HG03066 (cell line): ENCODE data around the gene TGFBR2.

Experiments used
- ATAC-seq: cut with Tn5 transposase; IDR thresholded peaks from one replicate; pipeline ENCODE4 v1.9.1; 2021; ENCODE audit warnings: low read depth; ENCODE audit not compliant: unreplicated experiment

Gene TGFBR2

DNA sequence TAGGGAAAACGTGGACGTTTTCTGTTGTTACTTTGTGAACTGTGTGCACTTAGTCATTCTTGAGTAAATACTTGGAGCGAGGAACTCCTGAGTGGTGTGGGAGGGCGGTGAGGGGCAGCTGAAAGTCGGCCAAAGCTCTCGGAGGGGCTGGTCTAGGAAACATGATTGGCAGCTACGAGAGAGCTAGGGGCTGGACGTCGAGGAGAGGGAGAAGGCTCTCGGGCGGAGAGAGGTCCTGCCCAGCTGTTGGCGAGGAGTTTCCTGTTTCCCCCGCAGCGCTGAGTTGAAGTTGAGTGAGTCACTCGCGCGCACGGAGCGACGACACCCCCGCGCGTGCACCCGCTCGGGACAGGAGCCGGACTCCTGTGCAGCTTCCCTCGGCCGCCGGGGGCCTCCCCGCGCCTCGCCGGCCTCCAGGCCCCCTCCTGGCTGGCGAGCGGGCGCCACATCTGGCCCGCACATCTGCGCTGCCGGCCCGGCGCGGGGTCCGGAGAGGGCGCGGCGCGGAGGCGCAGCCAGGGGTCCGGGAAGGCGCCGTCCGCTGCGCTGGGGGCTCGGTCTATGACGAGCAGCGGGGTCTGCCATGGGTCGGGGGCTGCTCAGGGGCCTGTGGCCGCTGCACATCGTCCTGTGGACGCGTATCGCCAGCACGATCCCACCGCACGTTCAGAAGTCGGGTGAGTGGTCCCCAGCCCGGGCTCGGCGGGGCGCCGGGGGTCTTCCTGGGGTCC lies at the start of gene TGFBR2:
Gene TGFBR2, plus strand, starts transcription at position 301 of the 731 bp plus-strand sequence. Its CDS starts 283 bp downstream, at position 584.
- peak; percentile 80 for ATAC-seq

DNA sequence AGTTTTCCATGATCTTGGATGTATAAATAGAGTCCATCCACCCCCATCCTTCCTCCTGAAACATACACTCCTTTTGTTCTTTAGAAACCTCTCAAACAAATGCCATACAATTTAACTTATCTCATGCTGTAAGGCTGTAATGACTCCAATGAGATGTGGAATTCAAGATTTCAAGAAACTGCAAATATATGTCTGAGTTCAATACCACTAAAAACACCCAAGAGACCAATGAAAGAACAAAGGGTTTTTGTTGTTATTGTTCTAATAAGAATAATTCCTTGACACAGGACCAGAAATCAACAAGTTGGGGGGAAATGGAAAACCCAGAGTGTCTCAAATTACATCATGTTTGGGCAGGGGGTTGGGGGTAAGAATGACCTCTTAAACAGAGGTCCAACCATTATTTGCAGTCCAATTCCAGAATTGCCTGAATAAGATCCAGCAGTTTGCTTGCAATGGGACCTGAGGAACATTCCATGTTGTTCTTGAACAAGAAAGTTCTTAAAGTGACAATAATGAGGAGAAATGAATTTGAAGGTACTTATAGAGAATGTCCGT lies 48.6 kb upstream of the TGFBR2 start:
- ATAC-seq = no peak

DNA sequence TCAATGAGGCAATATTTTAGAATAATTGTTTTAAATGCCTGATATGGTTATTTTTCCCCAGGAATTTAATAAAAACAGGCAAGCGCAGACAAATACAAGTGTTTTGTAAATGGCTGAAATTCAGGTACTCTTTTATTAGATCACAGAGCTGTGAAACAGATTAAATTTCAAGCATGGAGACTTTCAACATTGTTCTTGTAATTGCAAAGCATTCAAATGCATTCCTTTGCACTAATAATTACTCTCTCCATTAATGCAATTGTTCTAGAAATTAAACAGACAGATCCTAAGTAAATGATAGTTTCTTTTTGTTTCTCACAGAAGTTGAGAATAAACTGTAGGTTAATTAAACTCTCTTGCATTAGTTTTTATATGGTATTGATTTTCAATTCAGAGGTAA lies 42.4 kb upstream of the TGFBR2 start:
- ATAC-seq = no peak

DNA sequence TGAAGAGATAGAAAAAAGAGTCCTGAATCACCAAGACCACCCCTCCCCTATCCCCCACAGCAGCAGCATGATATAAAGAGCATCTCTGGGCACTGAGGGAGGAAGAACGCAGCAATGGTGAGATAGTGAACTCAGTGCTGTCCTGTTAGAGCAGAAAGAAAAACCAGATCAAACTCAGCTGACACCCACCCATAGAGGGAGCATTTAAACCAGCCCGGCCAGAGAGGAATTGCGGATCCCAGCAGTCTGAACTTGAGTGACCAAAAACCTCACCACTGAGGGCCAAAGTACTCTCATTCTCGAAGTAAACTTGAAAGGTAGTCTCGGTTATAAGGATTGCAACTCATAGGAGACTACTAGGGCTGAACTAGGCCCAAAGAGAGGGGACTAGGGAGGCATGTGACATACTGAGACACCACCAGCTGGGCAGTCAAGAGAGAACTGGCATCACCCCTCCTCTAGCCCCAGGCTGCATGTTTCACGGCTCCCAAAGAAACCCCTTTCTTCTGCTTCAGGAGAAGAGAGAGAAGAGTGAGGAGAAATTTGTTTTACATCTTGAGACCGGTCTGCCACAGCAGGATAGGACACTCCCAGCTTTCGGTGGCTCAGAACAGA lies 39.2 kb upstream of the TGFBR2 start:
- no peak for ATAC-seq

DNA sequence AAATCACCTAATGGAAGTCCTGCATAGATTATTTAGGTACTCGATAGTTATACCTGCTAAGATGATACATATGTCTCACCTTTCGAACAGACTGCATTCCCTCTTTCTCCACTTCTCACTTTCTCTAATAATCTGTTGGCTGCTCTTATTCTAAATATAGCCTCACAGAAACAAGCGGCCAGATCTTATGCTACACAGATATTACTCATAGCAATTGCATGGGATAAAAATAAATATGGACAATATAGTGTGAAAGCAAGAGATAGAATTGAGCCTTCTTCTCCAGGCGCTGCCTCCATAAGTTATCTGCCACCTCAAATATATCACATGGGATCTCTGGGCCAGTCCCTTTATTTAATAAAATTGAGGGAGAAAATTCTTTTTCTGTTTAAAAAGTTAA lies 29.5 kb upstream of the TGFBR2 start:
- ATAC-seq = no peak

DNA sequence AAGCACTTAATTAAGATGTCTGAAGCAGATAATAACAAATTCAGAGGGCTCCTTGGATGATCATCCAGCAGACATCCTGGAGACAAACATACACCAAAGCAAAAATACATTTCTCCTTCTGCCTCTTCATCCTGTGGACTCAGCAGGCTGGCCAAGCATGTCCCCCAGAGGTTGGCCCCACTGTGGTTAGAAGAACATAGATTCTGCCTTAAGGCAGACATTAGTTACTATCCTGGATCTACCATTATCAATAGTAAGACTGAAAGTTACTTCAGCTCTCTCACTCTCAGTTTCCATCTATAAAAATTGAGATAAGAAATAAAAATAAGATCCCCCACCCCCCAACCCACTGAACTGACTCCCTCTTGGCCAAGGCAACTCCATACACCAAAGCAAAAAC lies 28.6 kb upstream of the TGFBR2 start:
- peak; percentile 80 for ATAC-seq

DNA sequence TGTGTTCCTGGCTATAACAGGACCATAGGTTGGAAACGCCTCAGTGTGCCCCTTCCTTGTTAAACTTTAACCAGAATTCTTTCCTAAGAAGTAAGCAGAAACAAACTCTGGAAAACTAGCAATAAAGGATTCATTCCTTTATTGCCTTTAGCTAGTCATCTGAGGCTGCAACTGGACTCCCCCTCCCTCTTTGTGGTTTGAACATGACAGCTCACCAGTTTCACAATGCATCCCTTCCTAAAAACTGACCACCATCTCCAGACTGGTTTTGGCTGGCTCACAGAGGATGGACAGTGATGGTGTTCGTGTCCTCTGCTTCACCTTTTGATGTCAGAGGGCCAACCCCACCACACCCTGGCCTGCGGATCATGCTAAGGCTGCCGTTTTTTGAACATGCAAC lies 27.9 kb upstream of the TGFBR2 start:
- ATAC-seq = no peak

DNA sequence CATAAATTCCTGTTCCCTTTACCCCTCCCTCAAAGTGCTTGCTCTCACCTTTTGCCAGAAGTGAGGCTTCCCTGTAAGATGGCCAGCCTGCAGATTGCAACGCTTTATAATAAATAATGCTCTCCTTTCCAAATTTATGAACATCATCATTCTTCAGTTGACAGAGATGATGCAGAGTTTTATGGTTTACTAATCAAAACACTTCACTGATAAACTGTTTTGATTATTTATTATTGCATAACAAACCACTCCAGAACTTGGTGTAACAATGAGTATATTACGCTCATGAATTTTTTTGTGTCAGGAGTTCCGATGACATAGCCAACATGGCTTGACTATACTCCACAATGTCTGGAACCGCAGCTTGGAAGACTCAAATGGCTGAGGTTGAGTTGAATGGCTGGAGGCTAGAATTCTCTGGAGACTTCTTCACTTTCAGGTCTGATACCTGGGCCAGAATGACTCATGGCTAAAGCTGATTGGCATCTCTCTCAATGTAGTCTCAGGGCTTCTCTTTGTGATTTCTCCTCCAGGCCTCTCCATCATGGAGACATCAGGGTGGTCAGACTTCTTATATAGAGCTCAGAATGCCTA lies 27.3 kb upstream of the TGFBR2 start:
- no peak for ATAC-seq

DNA sequence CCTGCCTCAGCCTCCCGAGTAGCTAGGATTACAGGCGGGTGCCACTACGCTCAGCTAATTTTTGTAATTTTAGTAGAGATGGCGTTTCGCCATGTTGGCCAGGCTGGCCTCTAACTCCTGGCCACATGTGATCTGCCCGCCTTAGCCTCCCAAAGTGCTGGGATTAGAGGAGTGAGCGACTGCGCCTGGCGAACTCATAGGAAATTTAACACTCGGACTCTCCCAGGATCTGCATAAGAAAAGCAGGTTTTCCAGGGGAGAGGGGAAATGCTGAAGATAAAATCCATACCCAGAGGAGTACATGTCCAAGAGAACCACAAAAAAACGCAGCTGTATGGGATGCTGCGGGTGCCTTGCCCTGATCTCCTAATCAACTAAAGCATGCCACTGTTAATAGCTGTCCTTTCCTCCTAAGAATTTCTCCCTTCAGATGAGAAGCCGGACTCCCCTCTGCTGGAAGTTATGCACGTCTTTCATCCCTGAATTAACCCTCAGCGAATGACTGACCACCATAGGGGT lies 25.3 kb upstream of the TGFBR2 start:
- ATAC-seq = no peak

DNA sequence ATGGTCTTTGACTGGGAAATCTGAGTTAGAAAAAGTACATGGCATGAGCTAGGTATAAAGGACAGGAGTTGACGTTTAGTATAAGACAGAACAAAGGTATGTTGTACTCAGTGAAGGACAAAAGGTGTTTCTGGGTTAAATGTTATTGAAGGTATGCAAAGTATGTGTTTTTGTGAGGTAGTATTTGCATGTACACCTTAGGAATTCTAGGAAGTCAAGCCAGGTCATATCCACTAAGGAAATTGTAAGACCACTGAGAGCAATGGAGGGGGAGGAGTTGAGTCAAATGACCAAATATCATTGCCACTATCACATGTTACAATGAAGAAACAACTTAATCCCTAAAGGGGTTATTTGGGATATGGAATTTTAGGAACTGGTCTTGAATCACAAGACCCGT lies 24.4 kb upstream of the TGFBR2 start:
- ATAC-seq = no peak

DNA sequence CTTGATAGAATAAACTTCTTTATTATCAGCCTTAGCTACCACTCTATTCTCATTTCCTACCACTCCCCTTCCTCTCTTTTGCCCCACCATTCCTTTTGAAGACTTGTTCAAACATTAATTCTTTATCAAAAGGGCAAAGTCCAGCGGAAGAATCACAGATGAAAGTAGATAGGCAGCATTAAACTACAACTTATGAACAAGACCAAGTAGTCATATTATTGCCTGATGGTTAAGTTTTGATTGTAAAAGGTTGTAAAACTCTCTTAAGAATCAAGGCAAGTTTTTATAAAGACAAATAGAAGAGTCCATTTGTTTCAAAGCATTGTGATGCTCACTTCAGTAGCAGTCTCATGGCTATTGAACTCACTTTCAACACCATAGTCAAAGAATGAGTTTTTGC lies 22.4 kb upstream of the TGFBR2 start:
- no peak for ATAC-seq

DNA sequence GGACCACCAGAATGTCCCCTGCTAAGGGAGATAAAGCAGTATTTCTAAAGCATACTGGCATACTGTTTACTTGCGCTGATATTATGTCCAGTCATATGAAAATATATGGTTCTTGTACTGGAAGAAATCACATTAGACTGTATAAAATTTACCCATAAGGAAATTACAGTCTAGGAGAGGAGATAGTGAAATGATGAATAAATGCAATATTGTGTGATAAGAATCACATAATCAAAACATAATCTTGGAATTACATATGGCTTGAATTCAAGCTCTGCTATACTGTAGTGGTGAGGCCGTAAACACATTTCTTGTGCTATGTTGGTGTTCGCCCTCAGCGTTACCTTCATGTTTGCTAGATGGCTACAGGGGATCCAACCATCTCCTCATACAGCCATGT lies 20.7 kb upstream of the TGFBR2 start:
- no peak for ATAC-seq

DNA sequence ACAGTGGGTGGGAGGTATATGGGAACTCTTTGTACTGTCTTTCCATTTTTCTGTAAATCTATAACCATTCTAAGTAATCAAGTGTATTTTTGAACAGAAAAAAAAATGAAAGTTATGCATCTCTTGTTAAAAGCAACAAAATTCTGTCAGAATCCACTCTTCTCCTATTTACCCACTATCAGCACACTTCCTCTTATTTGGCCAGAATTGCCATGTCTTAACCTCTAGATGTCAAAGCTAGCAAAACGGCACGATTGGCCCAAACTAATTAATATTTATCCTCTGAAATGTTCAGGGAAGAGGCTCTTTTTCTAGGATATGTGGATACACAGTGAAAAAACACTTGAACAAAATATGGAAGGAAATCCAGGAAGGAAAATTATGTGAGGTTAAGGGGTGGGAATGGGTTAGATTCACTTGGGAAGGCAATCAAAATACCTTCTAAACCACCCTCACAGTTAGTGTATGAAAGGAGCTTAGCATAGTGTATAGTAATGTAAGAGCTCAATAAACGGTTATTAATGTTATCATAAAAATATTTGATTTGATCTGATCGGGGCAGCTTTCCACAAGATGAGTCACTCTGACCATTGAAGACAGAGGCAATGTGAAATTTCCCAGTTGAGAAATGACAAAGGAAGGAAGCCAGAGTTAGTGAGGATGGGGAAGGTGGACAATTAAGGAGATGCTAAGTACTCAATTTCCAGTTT lies 20.1 kb upstream of the TGFBR2 start:
- ATAC-seq = no peak

DNA sequence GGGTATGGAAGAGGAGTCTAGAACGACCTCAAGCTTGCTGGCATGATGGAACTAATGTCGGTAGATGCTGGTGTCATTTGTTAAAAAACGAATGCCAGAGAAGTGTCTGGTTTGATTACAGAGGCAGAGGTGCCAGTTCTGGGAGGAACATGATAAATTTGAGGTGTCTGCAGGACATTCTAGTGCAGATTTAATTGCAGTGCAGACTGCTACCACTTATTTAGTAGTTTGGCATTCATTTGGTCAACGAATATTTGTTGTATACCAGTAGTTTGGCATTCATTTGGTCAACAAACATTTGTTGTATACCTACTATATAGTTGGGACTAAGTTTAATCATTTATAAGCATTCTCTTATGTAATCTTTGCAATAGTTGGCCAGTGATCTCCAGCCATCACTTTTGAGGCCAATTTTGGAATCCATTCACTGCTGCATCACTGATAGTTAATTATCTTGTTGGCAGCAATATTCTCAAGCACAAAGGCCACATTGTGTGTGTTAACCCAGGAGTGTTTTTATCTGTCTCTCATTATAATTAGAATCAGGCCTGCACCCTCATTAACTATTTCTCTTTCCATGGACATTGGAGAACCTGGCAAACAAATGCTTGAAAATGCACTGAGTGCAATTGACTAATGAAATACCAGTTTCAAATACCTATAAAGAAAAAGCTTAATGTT lies 19.5 kb upstream of the TGFBR2 start:
- ATAC-seq = no peak

DNA sequence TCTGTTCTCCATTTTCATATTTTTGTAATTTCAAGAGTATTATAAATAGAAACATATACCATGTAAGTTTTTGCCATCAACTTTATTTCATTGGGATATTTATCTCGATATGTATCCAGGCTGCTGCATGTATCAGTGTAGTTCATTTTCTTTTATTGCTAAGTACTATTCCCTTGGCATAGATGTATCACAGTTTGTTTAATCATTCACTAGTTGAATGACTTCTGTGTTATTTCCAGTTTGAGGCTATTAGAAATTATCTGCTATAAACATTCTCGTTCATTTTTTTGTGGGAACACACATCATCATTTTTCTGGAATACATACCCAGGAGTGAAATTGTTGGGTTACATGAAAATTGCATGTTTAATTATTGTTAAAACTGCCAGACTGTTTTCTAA lies 18.5 kb upstream of the TGFBR2 start:
- no peak for ATAC-seq

DNA sequence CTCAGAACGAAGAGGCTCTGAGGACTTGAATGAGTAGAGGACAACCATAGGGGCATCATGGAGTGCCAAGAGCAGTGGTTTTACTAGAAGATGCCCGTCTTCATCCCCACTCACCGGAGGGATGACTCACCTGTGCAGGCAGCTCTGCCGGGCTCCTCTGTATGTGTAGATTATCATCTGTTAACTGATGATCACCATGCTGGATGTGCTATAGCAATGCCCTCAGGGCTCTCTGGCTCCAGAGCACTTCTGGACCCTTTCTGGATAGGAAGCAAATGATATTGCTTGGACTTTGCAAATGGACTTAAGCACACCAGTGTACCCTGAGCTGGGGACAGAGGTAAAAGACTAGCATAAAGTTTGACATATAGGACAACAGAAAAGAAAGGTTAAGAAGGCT lies 10.2 kb upstream of the TGFBR2 start:
- ATAC-seq = no peak

DNA sequence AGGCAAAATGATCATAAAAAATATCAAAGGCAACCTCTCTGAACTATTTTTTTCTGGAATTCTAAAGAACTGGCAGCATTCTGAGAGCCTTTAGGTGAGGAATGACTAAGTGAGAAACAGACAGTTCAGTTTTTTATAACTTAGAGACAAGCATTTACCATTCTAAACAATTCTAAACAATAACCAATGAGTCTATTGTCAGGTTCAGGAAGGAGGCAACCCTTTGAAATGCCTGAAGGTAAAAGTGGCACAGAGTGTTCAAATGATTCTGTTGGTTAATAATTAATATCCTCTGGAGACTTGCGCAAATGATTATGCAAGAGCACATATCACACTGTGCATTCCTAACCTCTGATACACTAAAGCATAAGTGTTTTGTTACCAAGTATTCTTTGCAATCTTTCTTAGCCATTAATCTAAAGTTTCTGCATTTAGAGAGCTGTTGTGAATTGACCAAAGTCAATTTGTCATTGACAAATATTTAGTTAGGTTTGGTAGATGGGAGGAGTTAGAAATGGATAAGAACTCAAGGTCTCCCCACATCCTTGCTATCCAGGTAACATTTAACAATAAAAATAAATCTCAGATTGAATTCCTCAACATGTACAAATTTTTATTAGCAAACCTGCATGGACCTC lies 9.2 kb upstream of the TGFBR2 start:
- no peak for ATAC-seq

DNA sequence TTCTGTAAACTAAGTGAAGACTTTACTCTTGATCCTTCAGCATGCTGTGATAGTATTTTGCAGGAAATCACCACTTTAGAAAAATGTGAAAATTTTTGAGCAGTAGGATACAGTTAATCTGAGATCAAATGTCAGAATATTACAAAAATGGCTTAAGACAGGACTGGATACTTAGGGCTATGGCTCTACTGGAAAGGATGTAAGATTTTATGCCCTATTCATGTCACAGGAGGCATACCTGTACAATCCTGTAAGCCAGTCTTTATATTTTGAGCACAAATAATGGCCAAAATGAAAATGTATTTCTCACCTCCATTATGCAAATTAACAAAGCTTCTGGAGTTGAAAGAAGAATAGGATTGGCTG lies 8.6 kb upstream of the TGFBR2 start:
- ATAC-seq = no peak

DNA sequence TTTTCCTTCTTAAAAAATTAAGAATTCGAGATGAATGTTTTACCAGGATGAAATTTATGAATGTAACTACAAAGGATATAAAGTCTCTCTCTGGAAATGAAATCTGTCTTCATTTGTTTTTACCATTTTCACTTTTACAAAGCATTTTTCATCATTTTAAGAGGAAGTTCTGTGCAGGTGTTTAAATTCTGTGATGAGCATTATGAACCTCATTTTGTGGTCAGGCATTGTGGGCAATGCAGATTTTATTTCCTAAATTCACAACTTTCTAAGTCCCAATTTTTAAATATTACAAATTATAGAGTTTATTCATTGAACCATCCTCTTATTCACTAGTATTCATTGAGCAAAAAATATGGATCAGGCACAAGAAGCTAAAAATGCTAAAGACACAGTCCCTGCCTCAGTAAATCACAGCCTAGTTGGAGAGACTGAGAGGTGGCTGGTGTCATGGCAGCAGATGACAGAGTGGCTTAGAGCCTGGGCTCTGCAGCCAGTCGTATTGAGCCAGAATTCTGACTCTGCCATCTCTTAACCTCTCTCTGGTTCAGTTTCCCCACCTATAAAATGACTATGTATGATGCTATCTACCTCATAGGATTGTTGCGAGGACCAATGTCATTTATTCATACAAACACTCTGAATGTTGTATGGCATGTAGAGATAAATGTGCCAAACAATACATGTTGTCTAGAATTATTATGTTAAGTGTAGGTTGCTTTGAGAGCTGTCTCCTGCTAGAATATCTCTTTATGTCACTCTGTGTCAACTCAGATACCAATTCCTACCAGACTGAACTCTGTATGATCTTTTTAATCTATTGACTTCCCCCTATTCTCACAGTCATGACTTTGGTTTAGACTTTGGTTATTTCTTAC lies 7.5 kb upstream of the TGFBR2 start:
- no peak for ATAC-seq
